ENCODE results near the gene TRRAP.

- TF ChIP-seq FOSL2 (IDR thresholded peaks at IDR 0.05) = no peak
- TF ChIP-seq FOSL2 (CRISPR knock-in tag; IDR thresholded peaks at IDR 0.05) = no peak
- TF ChIP-seq CTCF (IDR thresholded peaks at IDR 0.05) = no peak
- TF ChIP-seq RCOR1 (IDR thresholded peaks at IDR 0.05; ENCODE audit: low read depth, low read length) = no peak
- TF ChIP-seq EP300 (IDR thresholded peaks at IDR 0.05) = no peak
- TF ChIP-seq CEBPB (IDR thresholded peaks at IDR 0.05) = no peak
- no peak for TF ChIP-seq USF2 (IDR thresholded peaks at IDR 0.05)
Observed at GRCh38 chr7:99021941-99022560, 143.7 kb downstream of the TRRAP start.
